Activated CD8-positive, alpha-beta T cell treated with anti-CD3 and anti-CD28 coated beads for 36 hours (primary cell): ENCODE results near the gene FERMT3. TPM values are rescaled to one million over a fixed set of nuclear protein-coding genes. Genes with fewer than 3 reads are reported as not detected.

ENCODE experiments used
- ATAC-seq: fragments of 200-7000 bp; cut with Tn5 transposase; one replicate; pipeline ENCODE4 v1.10.0; 2021; ENCODE audit warnings: mild to moderate bottlenecking, moderate library complexity
- CTCF ChIA-PET: fragments of 350-600 bp; sonication (Branson Sonifier 250); formaldehyde crosslinking; loops from one replicate; lab custom pipeline; 2021; ENCODE audit warnings: antibody characterized with exemption; lab: Charles Lee
- POLR2A ChIA-PET: fragments of 350-600 bp; sonication (Branson Sonifier 250); formaldehyde crosslinking; loops from one replicate; lab custom pipeline; 2021; ENCODE audit warnings: antibody characterized with exemption; lab: Charles Lee
- DNase-seq: peaks from one replicate; pipeline ENCODE4 v3.0.0-alpha.2; 2020
- H3K27ac Mint-ChIP-seq: one replicate; pipeline ENCODE4 v1.8.0; 2021; ENCODE audit warnings: mild to moderate bottlenecking, mixed read lengths
- H3K27me3 Mint-ChIP-seq: one replicate; pipeline ENCODE4 v1.8.0; 2021; ENCODE audit warnings: mixed read lengths
- H3K36me3 Mint-ChIP-seq: one replicate; pipeline ENCODE4 v1.8.0; 2021; ENCODE audit warnings: low read depth, mixed read lengths
- H3K4me1 Mint-ChIP-seq: one replicate; pipeline ENCODE4 v1.8.0; 2021; ENCODE audit warnings: low read depth, mixed read lengths
- H3K4me3 Mint-ChIP-seq: one replicate; pipeline ENCODE4 v1.8.0; 2021; ENCODE audit warnings: mild to moderate bottlenecking, moderate library complexity, mixed read lengths
- H3K9me3 Mint-ChIP-seq: one replicate; pipeline ENCODE4 v1.8.0; 2021; ENCODE audit warnings: mixed read lengths
- CTCF ChIP-seq: fragments of 200-600 bp; IDR thresholded peaks from one replicate; pipeline ENCODE4 v1.8.0; 2022; ENCODE audit warnings: antibody characterized with exemption, mild to moderate bottlenecking
- intact Hi-C: fragments of 100-400 bp; cut with micrococcal nuclease; formaldehyde crosslinking; loops from one replicate; pipeline ENCODE4 v1.10.0; 2022
- total RNA-seq, 2 experiments: library from RNA; stranded (reverse); gene quantifications; one replicate each; pipeline ENCODE4 v1.2.3, GENCODE V29; 2021

FERMT3 gene
- total RNA-seq, 2 experiments from 2014 or later = 210 to 214 TPM

- Mint-ChIP-seq H3K27ac (peak overlapping the region; percentile 32), H3K4me3 (no peak overlapping the region)
Observed at GRCh38 chr11:64260147-64260708, 53.7 kb downstream of the FERMT3 start.

GRCh38 chr11:64261556-64262080, 55.1 kb downstream of the FERMT3 start:
- TF ChIP-seq CTCF = no peak
- DNase-seq (no peak), ATAC-seq (no peak)
- no peaks in the 10 kb centered on the region for H3K9me3 Mint-ChIP-seq
- H3K36me3 Mint-ChIP-seq = peaks cover 12% of the 10 kb centered on the region
- CTCF ChIA-PET = interaction anchor here (1.8 kb wide), 1 partner anchor 10 kb away, joined by 8 read pairs; the partner anchor contains the start of gene PLCB3
- no peak overlapping the region for H3K27ac Mint-ChIP-seq
- peaks cover 12% of the 10 kb centered on the region for H3K4me1 Mint-ChIP-seq
- no peak overlapping the region for H3K4me3 Mint-ChIP-seq
- H3K27me3 Mint-ChIP-seq = no peaks in the 10 kb centered on the region
- intact Hi-C loops = no loop called here
- POLR2A ChIA-PET = interaction anchor here (0.9 to 2.1 kb wide), 2 partner anchors 9 to 18 kb away, joined by 5 to 6 read pairs; no protein-coding TSS in a partner anchor

More at GRCh38 chr11:64260147-64260708, 53.7 kb downstream of the FERMT3 start:
- Mint-ChIP-seq H3K27me3 (no peaks in the 10 kb centered on the region), H3K4me1 (peaks cover 12% of the 10 kb centered on the region), H3K36me3 (peaks cover 14% of the 10 kb centered on the region), H3K9me3 (no peaks in the 10 kb centered on the region)
- intact Hi-C loops = no loop called here
- ChIA-PET CTCF (interaction anchor here (1.8 kb wide), 1 partner anchor 9 kb away, joined by 8 read pairs; the partner anchor contains the start of gene PLCB3), POLR2A (interaction anchor here (2.1 to 2.7 kb wide), 2 partner anchors 8 to 17 kb away, joined by 6 to 14 read pairs; no protein-coding TSS in a partner anchor)
- DNase-seq (no peak), ATAC-seq (peak; percentile 37)
- TF ChIP-seq CTCF = no peak

- no peaks in the 10 kb centered on the region for H3K27me3 Mint-ChIP-seq
- H3K9me3 Mint-ChIP-seq = no peaks in the 10 kb centered on the region
- DNase-seq (no peak), ATAC-seq (no peak)
- peaks cover 12% of the 10 kb centered on the region for H3K36me3 Mint-ChIP-seq
- no peak overlapping the region for H3K27ac Mint-ChIP-seq
- H3K4me3 Mint-ChIP-seq = no peak overlapping the region
- no peak for TF ChIP-seq CTCF
- POLR2A ChIA-PET = interaction anchor here (0.9 to 2.1 kb wide), 3 partner anchors 9 to 19 kb away, joined by 5 to 6 read pairs (median 5); no protein-coding TSS in a partner anchor
- peaks cover 12% of the 10 kb centered on the region for H3K4me1 Mint-ChIP-seq
- CTCF ChIA-PET = interaction anchor here (1.0 to 1.8 kb wide), 3 partner anchors 11 to 39 kb away, joined by 3 to 8 read pairs (median 4); partner anchors contain the start of gene PLCB3
- intact Hi-C loops = no loop called here
Observed at GRCh38 chr11:64262271-64263002, 55.9 kb downstream of the FERMT3 start.

- H3K4me3 Mint-ChIP-seq = no peak overlapping the region
- no peak overlapping the region for H3K27ac Mint-ChIP-seq
- DNase-seq (no peak), ATAC-seq (no peak)
- intact Hi-C loops = no loop called here
- CTCF ChIA-PET = interaction anchor here (1.0 to 1.4 kb wide), 3 partner anchors 11 to 40 kb away, joined by 3 to 4 read pairs (median 4); no protein-coding TSS in a partner anchor
- no peaks in the 10 kb centered on the region for H3K27me3 Mint-ChIP-seq
- H3K9me3 Mint-ChIP-seq = no peaks in the 10 kb centered on the region
- no peak for TF ChIP-seq CTCF
- H3K4me1 Mint-ChIP-seq = peaks cover 20% of the 10 kb centered on the region
- H3K36me3 Mint-ChIP-seq = peaks cover 14% of the 10 kb centered on the region
- POLR2A ChIA-PET = interaction anchor here (1.0 to 1.4 kb wide), 3 partner anchors 14 to 56 kb away, joined by 4 to 5 read pairs (median 4); no protein-coding TSS in a partner anchor
Observed at GRCh38 chr11:64263021-64263946, 56.8 kb downstream of the FERMT3 start.
